Stromal cell of bone marrow (primary cell): Measurements from ENCODE around the gene KCNJ4.

Experiments used
- DNase-seq: peaks from one replicate; pipeline ENCODE4 v3.0.0-alpha.2; 2012; ENCODE audit warnings: low read depth

Gene KCNJ4

DNA sequence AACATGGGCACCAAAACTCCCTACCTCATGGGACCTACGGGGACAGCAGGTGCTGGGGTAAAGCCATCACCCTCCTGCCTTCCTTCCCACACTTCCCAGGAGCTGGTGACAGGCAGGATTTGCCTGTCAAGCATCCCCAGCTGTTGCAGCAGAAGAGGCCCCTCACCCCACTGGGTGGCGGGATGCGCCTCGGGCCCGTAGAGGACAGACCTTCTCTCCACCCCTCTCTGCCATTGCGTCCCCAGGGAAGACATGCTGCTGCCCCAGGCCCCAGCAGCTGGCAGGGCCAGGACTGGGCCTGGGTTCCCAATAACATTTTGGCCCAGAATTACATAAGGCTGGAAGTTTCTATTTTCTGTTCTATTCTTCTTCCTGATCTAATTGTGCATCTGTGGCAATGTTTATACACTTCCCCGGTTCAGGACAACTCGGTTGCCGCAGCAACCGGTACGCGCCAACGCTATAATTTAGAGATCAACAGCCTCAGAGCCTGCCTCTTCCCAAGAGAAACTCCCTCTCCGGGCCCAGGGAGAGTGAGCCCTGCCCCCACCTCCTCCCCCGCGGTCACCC is 25.4 kb downstream of the KCNJ4 start:
- DNase-seq: no peak

DNA sequence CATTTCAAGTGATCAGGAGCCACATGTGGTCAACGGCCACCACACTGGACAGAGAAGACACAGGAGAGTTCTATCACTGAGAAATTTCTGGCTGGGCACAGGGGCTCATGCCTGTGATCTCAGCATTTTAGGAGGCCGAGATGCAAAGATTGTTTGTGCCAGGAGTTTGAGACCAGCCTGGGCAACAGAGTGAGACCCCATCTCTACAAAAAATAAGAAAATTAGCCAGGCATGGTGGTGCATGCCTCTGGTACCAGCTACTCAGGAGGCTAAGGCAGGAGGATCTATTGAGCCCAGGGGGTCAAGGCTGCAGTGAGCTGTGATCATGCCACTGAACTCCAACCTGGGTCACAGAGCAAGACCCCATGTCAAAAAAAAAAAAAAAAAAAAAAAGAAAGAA is 26.3 kb downstream of the KCNJ4 start:
- DNase-seq: no peak

GRCh38 chr22:38427940-38428339 is 27.1 kb downstream of the KCNJ4 start:
- no peak for DNase-seq

DNA sequence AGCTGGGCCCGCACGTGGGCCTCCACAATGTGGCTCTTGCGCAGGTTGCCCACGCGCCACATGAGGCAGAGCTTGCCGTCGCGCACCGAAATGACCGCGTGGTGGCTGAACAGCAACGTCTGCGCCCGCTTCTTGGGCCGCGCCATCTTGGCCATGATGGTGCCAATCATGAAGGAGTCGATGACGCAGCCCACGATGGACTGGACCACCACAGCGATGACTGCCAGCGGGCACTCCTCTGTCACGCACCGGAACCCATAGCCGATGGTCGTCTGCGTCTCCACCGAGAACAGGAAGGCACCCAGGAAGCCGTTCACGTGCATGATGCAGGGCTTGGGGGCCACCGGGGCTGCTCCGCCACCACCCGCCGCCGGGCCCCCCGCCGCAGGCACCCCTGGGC is 27.5 kb downstream of the KCNJ4 start:
- no peak for DNase-seq

GRCh38 chr22:38426628-38427027 is 28.4 kb downstream of the KCNJ4 start:
- no peak for DNase-seq

DNA sequence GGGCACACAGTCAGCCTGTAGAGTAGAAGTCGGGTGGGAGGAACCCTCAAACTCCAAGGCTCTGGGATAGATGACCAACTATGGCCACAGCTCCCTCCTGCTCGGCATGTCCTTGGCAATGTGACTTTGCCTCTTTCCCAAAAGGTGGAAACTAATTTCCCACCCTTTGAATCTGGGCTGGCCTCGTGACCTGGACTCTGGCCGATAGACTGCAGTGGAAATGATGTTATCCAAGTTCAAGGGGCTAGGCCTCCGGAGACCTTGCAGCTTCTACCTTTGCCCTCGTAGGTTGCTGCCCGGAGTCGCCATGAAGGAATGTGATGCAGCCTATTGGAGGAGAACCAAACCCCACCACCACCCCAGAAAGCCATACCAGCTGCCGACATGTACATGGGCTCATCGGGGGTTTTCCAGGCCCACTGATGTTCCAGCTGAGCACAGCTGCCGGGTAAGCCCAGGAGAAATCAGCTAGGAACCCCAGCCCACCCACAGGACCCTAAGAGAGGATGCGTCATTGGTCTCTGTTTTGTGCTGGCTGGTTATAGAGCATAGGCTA is 30.4 kb downstream of the KCNJ4 start:
- no peak for DNase-seq

DNA sequence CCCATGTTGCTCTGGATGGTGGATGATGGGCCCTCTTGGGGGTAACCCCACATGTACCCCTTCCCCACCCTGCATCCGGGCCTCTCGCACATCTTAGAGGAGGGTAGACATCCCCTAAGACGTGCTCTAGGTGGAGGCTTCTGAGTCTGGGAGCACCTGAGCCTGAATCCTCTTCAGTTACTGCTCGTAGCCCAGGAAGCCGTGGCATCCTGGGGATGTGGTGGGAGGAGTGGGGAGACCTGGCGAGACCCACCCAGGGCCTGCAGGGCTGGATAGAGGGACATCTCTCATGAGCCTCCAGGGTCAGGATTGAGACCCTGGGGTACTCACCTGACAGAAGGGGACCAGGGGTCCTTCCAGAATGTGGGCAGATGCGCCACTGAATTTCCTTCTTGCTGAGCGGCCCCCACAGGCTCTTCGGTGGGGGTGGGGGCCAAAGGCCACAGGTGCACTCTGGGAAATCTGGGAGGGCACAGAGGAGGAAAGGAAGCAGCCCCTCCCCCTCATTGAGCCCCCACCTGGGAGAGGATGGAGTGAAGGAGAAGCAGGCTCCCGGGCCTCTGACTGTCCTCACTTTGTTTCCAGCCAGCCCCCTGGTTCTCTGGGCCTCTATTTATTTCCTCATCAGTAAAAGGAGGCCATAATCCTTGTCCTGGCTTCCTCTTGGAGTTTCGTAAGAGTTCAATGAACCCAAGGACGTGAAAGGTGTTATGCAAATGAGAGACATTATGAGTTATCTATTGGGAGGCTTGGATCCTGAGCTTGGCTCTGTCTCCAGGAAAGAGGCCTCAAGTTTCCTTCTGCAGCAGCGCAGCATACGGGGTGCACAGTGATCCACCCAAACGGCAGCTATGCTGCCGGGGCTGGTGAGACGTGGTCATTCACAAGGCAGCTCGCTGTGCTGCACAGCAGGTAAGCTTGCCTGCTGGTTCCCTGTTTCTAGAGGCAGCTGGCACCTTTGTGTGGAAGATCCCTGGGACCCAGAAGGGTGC is 31.2 kb downstream of the KCNJ4 start:
- DNase-seq: no peak

DNA sequence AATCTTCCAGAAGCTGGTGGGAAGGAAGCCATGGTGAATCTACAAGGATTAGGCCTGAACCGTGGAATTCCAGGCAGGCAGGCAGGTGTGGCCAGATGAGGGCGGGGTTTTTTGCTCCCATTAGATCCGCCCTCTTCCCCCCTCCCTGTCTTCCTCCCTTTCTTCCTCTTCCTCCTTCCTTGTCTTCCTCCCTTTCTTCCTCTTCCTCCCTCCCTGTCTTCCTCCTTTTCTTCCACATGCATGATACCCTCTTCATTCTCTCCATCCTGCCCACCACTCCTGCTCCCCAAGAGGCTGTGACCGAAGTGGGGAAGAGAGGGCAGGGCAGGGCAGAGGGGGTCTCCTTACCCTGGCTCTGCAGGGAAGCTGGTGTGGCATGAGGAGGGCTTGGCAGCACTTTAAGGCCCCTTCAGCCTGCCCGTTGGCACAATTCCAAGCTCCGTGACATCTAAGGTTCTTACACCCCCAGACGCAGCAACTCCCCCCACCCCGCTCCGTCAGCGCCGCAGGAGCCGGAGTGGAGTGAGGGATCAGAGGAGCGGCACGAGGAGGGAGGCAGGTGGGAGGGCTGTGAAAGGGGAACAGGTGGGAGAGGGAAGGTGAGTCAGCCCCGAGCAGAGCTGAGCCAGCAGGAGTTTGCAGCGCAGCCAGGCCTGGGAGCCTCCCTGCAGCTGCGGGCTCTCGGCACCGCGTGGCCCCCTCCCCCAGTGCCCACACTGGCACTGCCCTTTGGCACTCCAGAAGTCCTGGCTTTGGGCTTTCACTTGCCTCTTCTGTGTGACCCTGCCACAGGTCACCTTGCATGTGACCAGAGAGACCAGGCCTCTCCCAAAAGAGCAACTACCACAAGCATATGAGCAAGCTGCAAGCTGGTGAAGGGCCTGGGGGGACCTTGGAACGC is 32.1 kb downstream of the KCNJ4 start:
- DNase-seq: no peak

DNA sequence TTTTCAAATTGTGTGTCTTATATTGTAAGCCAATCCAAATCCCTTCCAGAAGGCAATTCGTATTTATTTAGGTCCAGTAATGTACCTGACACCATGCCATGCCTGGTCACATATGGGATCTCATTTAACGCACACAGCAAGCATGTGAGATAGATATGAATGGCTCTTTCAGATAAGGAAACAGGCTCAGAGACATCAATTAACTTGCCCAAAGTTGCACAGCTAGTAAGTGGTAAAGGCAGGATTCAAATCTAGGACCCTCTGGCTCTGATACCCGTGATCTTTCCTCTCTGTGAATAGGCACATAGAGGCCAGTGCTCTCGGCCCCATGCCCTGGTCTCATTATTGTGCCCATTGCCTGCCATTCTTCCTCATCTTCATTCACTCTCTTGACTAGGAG is 34.3 kb downstream of the KCNJ4 start:
- DNase-seq: no peak

DNA sequence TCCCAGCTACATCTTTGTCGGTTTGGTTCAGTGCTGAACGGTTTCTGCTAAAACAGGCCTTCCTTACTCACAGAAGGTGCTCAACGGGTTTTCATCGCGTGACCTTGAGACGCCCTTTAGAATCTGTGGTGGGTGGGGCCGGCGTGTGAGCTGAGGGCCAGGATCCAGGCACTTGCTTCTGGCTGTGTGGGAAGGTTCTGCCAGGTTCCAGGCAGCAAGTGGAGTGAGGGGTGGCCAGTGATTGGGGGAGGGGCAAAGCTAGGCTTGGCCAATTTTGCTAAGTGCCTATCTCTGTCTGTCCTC is 35.2 kb downstream of the KCNJ4 start:
- no peak for DNase-seq

DNA sequence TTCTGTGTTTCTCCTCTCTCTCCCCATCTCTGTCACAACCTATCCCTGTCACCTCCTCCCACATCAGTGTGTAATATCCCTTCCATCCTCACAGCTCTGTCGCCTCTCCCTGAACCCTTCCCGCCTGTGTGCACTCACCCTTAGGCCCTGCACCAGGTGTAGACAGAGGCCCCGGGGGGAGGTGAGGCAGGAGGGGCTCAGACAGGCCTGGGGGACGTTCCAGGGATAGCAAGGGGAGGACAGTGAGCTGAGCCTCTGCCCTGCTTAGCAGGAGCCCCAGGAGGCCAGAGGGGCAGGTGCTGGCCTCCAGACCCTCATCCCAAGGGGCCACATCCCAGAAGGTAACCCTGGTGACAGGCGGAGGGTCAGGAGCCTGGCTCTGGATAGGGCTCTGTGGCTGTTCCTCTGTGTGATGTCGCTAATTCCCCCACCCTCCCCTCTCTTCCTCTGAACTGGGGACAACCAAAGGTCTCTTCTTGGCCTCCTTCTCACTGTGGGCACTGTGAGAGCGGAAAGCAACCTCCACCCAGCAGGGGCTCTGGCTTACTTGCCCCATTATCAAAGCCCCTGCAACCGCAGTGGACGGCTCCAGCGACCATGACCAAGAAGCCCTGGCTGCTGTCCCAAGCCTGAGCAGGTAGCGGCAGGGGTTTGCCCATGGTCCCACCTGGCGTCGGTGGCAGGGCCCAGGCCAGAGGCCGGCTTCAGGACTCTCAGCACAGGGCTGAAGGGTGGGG is 35.7 kb downstream of the KCNJ4 start:
- no peak for DNase-seq

DNA sequence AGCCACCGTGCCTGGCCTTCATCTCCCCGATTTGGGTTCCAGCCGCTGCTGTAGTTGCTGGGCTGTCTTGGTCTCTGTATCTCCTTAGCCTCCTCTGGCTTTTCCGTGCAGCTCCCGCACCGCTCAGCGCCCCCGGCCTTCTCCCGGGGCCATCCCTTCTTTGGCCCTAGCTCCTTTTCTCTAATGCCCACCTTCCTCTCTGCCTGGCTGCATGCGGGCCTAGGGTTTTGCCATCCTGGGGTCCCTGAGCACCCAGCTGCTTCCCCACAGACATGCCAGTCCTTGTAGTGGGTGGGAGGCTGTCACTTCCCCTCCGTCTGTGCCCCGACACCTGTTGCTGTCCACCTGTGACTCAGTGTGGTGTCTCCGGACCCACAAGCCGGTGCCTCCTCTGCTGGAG is 36.4 kb downstream of the KCNJ4 start:
- DNase-seq: no peak

GRCh38 chr22:38417252-38418060 is 37.5 kb downstream of the KCNJ4 start:
- DNase-seq: no peak

GRCh38 chr22:38416621-38417251 is 38.3 kb downstream of the KCNJ4 start:
- DNase-seq: no peak

- DNase-seq: no peak
These were observed 39.3 kb downstream of the KCNJ4 start for GRCh38 chr22:38415561-38416321.

DNA sequence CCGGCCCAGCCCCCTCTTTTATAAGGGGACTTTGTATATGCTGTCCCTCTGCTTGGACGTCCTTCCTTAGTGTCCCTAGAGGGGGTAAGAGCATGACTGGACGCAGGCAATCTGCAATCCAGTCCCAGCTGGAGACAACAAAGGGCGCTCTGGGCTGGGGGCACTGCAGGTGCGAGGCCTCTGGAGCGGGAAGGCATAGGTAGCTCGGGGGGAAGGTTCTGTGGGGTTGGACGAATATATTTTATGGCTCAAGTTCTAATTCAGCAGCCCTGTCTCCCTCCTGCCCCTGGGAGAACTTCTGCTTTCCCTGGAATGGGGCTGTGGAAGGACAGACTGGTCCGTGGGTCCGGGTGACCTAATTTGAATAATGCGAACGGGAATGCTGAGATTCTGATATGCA is 40.0 kb downstream of the KCNJ4 start:
- DNase-seq: no peak

GRCh38 chr22:38414009-38414395 is 41.0 kb downstream of the KCNJ4 start:
- no peak for DNase-seq

GRCh38 chr22:38413085-38414008 is 41.7 kb downstream of the KCNJ4 start:
- no peak for DNase-seq
